DMS114 treated with DMSO at 0.1 percent for 48 hours (cell line): ENCODE results near the gene SLC11A1.

Experiments
- DNase-seq: peaks from one replicate; lab custom pipeline; 2025; ENCODE audit not compliant: unreplicated experiment; lab: John Stamatoyannopoulos, UW

The SLC11A1 gene

DNA sequence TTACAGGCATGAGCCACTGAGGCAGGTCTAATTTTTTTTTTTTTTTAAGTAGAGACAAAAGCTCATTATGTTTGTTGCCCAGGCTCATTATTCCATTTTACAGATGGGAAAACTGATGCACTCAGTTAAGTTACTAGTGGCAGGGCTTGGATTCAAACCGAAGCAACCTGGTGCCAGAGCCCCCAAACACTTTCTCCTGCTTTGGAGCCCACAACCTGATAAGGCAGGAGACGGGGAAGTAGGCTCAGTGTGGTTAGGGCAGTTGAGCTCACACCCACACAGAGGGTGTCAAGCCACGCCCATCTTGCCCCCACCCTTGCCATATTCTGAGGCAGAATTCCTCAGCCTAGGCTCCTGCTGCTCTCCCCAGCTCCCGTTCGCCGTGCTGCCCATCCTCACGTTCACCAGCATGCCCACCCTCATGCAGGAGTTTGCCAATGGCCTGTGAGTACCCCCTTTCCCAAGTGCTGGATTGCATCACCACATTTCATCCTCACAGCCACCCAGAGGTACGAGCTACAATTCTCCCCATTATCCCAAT is 11.7 kb downstream of the SLC11A1 start:
- DNase-seq = no peak

- DNase-seq = no peak
These were observed 12.4 kb downstream of the SLC11A1 start for GRCh38 chr2:218394298-218395089.

DNA sequence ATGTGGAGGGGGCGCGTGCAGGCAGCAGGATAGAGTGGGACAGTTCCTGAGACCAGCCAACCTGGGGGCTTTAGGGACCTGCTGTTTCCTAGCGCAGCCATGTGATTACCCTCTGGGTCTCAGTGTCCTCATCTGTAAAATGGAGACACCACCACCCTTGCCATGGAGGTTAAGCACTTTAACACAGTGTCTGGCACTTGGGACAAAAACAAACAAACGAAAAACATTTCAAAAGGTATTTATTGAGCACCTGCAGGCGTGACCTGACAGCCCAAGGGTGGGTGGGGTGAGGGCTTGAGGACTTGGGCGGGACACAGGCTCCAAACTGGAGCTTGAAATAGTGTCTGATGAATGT is 13.0 kb downstream of the SLC11A1 start:
- no peak for DNase-seq

DNA sequence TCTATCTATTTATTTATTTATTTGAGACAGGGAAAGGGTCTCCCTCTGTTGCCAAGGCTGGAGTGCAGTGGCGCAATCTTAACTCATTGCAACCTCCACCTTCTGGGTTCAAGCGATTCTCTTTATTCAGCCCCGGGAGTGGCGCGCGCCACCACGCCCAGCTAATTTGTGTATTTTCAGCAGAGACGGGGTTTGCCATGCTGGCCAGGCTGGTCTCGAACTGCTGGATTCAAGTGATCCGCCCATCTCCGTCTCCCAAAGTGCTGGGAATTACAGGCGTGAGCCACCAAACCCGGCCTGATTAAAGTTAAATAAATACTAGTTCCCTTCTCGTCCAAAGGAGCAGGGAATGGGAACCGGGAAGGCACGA is 13.4 kb downstream of the SLC11A1 start:
- no peak for DNase-seq

DNA sequence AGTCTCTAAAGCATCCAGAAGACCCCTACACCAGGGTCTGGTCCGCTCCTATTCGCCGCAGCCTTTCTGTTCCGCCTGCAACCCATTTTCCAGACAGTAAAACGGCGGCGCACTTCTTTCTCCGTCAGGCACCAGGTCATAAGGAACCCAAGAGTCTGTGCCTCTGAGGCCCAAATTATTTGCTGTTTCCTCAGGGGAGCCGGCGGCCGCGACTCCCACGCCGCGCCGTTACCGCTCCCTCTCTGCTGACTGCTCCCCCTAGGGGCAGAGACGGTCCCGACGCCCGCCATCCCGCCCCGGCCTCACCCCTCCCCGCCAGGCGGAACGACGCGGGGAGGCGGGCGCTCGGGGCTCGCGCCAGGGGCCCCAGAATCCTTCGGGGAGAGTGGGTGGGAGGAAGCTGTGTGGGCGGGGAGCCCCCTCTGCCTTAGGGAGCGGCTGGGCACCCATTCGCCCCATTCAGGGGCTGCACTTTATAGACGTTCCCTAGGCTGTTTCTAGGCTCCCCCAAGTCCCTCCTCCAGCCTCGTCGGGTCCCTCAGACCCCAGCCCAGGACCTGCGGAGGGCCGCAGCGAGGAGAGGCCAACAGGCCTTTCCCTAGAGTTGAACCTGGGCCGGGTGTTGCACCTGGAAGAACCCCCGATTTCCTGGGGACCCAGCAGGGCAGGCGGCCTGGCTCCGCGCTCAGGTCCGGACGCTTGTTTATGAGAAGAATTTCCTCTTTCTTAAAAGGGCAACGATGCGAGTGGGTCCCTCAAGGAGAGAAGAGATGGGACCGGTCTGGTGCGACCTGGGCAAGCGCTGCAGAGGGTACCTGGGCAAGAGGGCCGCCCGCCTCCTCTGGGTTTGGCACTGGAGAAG is 14.0 kb downstream of the SLC11A1 start:
- DNase-seq = peak; percentile 84

DNA sequence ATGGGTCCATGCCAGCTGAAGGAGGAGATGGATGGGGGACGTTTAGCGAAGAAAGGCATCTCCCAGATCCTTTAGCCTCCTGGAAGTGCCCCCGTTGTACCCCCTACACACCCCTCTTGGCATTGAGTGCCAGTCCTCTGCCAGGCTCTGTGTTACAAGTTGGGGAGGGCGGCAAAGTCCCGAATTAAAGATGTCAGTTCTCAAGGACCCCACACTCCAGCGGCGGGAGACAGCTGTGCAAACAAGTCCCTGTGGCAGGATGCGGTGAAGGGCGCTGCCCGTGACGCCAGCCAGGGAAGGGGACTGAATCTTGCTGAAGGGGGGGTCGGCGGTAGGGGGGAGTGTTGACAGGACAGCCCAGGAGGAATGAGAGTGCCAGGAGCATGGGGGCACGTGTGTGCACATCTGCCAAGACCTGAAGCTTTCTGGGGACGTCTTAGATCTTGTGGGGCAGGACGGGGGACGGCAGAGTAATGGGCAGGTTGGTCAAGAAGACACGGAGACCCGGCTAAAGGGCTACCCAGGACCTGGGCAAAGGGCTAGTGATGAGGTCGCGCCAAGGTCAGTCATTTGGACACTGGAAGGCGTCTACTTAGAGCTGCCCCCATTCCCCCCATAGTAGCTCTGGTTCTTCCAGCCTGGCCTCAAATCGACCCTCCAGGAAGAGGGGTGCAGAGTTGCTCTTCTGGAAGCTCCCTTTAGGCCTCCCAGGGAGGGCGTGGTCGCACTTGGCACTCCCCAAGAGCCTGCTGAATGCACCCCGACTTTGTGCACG is 14.8 kb downstream of the SLC11A1 start:
- DNase-seq = peak; percentile 50

- DNase-seq = no peak
These were observed 15.4 kb downstream of the SLC11A1 start for GRCh38 chr2:218397463-218397819.

GRCh38 chr2:218397820-218398436 is 15.9 kb downstream of the SLC11A1 start:
- peak; percentile 36 for DNase-seq

- peak; percentile 37 for DNase-seq
These were observed 16.6 kb downstream of the SLC11A1 start for GRCh38 chr2:218398437-218399390.

- DNase-seq = peak; percentile 65
These were observed 17.5 kb downstream of the SLC11A1 start, which contains the start of gene CTDSP1 for GRCh38 chr2:218399391-218400166. Gene CTDSP1, plus strand, starts transcription at chr2:218399868. Its CDS starts 223 bp downstream, at chr2:218400091.

GRCh38 chr2:218400167-218400929 is 18.3 kb downstream of the SLC11A1 start:
- DNase-seq = no peak

- DNase-seq = no peak
These were observed 19.1 kb downstream of the SLC11A1 start for GRCh38 chr2:218400930-218401881.

GRCh38 chr2:218401890-218402289 is 19.8 kb downstream of the SLC11A1 start:
- no peak for DNase-seq

DNA sequence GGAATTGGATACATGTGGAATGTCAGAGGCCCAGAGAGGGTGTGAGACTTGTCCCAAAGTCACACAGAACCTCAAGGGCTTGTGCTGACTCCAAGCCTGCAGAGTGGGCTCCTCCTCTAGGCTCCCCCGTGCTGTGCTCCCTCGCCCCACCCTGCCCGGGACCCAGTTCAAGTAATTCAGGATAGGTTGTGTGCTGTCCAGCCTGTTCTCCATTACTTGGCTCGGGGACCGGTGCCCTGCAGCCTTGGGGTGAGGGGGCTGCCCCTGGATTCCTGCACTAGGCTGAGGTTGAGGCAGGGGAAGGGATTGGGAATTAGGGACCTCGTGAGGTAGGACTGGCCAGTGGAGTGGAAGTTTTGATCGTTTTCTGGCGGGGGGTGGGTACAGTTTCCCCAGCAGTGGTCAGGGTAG is 20.4 kb downstream of the SLC11A1 start:
- no peak for DNase-seq

DNA sequence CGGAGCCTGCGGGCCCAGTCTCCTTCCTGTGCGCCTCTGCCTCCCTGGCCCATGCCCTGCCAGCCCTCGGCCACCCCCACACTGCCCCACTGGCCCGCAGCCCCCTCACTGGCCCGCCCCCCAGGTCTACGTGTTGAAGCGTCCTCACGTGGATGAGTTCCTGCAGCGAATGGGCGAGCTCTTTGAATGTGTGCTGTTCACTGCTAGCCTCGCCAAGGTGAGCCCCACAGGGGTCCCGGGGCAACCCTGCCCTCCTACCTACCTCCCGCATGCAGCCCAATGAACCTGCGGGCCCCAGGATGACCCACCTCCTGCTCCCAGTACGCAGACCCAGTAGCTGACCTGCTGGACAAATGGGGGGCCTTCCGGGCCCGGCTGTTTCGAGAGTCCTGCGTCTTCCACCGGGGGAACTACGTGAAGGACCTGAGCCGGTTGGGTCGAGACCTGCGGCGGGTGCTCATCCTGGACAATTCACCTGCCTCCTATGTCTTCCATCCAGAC is 20.9 kb downstream of the SLC11A1 start:
- DNase-seq = no peak

DNA sequence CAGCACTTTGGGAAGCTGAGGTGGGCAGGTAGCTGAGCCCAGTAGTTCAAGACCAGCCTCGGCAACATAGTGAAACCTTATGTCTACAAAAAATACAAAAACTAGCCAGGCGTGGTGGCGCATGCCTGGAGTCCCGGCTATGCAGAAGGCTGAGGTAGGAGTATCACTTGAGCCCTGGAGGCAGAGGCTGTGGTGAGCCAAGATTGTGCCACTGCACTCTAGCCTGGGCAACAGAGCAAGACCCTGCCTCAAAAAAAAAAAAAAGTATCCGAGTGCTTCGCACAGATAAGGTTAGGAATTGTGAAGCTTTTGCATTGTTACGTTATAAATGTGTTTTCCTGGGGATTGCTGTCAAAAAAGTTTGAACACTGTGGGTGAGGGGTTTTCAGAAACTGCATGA is 21.7 kb downstream of the SLC11A1 start:
- no peak for DNase-seq
